GM19025 (cell line): ENCODE results near the gene GULP1.

Experiments
- ATAC-seq: cut with Tn5 transposase; IDR thresholded peaks from one replicate; pipeline ENCODE4 v1.9.1; 2021; ENCODE audit warnings: mild to moderate bottlenecking, low read depth, moderate library complexity; ENCODE audit not compliant: unreplicated experiment

The GULP1 gene

DNA sequence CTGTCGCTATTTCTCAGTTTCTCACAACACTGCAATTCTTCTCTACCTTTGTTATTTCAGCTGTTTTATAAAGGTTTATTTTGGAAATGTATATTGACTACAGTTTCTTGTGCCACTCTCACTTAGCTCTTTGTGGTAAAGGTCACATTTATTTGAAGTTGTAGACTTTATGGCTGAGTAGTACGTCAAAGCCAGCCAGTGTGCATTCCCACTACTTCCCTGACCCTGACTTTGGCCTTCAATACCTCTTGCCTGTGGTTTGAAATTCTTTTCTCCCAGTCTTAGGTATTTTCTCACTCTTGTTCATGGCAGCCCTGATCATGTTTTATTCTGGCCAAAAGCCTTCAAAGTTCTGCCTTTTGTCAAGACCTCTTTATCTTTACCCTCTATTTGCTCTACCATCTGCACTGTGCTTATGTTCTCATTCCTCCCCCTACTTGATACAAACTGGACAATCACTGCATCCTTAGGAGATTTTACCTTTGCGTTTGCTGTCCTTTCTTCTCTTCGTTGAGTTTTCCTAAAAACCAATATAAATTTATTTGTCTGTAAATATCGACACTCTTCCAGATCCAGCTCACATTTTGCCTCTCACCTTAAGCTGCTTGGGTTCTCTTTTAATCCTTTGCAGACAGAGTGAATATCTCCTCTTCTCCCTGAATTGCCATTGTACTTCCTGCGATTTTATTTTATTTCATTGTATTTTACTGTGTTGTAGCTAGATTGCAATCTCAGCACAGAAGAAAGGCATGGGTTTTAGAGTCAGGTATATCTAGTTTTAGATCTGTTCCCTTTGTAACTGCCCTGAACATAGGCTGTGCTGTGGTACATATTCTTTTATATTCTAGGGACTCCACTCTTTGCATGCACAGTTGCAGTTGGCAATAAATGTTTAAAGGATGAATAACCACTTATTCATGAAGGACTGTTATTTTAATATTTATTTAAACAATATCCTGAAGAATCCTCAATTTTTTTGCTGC lies 31.2 kb downstream of the GULP1 start:
- ATAC-seq = no peak

DNA sequence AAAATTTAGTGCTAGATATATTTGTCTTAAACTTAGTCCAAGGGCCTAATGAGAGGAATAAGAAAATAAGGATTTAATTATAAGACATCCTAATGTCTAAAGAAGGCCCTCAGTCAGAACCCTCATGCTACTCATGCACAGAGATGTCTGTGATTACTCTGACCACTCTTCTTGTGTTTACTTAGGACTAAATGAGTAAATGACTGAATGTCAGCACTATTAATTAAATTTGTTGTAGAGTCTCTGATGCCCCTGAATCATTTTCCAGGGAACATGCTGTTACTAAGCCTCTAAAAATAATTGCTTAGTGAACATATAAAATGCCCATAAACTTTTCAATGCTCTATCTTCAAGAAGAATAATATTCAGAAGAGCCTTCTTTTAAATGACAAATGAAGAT lies 32.4 kb downstream of the GULP1 start:
- no peak for ATAC-seq

GRCh38 chr2:188326290-188326668 lies 34.6 kb downstream of the GULP1 start:
- ATAC-seq = no peak

GRCh38 chr2:188326669-188327301 lies 35.1 kb downstream of the GULP1 start:
- ATAC-seq = no peak

GRCh38 chr2:188327518-188328213 lies 36.0 kb downstream of the GULP1 start:
- ATAC-seq = no peak

- no peak for ATAC-seq
Measured at GRCh38 chr2:188328419-188328818, 36.7 kb downstream of the GULP1 start.

DNA sequence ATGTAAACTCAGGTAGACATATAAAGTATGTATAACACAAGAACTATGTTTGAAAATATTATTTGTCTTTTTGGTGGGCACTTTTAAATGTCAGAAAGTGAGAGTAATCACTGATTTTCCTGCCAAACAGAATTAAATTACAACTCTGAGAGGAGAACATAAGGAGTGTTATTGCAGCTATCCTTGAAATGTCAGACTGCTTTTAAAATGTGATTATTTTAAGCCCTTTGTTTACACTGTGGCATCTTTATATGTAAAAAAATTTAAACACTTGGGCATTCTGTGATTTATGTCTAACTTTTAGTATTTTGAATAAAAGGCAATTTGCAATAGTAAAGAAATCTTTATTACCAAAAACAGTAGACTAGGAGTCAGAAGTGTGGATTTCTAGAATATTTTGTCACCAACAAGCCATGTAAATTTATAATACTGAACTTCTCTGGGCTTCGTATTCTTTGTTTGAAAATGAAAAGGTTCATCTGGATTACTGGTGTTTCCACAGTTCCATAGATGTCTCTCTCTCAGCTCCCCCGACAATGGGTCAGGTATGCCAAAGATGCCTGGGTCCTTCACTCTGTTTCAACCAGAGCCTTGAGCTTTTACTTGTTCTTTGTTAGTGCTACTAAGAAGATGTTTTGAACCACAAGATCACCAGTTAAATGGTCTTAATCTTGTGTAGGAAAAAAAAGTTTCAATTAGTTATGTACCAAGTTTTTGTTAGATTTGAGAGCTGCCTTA lies 38.8 kb downstream of the GULP1 start:
- ATAC-seq = no peak

- no peak for ATAC-seq
Measured at GRCh38 chr2:188332619-188333018, 40.9 kb downstream of the GULP1 start.

- no peak for ATAC-seq
Measured at GRCh38 chr2:188333751-188334524, 42.3 kb downstream of the GULP1 start.

DNA sequence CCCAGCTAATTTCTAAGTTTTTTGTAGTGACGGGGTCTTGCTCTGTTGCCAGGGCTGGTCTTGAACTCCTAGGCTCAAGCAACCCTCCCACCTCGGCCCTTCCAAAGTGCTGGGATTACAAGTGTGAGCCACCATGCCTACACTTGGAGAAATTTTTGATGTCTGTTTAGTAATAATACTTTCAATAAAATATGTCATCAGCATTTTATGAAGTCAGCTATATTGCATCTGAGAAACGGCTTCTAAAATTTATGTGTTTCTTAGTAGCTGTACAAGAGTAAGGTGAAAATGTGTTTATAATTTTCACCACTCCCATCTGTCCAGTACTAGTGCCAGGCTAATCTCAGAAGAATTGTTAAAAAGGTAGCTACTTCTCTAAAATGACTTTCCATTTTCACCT lies 46.8 kb downstream of the GULP1 start:
- ATAC-seq = no peak

- no peak for ATAC-seq
Measured at GRCh38 chr2:188340257-188340656, 48.6 kb downstream of the GULP1 start.

GRCh38 chr2:188345020-188345419 lies 53.3 kb downstream of the GULP1 start:
- no peak for ATAC-seq

DNA sequence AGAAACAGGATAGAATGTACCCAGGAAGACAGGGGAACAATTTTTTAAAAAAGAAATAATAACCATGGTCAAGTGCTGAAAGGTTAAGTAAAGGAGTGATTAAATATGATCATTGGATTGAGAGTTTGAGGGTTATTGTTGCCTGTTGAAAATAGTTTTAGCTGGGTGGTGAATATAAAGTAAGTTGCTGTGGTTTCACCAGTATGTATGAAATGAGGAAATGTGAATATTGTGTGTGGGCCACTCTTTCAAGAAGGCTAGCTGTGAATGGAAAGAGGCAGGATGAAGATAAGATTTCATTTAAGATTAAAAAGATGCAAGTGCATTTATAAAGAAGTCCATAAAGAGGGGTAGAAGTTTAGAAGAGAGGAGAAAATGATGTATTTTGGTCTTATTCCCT lies 53.8 kb downstream of the GULP1 start:
- ATAC-seq = no peak

DNA sequence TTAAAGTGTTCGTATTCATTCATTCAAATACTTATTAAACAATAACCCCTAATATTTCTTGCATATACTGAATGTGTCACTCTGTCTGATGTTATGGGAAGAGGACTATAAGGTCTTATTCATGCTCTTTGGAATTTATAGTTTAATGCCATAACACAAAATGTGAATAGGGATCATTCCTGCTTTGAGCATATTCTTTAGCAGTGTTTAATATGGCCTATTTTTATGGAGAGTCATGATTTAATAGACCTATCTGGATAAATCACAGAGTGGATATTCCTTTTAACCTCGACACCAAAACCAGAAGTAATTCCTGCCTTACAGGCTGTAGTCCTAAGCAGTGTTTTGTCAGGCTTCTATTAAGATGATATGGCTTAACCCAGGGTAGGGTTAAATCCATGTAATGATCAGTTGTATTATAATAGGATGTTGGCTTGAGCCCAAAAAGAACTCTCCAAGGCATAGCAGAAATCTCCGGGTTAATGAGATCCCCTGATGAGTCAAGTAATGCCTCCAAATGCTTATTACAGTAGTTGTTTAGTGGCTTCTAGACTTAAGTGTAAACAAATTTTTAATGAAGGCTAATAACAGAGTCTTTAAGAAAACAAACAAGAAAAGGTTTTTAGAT lies 54.3 kb downstream of the GULP1 start:
- ATAC-seq = no peak

DNA sequence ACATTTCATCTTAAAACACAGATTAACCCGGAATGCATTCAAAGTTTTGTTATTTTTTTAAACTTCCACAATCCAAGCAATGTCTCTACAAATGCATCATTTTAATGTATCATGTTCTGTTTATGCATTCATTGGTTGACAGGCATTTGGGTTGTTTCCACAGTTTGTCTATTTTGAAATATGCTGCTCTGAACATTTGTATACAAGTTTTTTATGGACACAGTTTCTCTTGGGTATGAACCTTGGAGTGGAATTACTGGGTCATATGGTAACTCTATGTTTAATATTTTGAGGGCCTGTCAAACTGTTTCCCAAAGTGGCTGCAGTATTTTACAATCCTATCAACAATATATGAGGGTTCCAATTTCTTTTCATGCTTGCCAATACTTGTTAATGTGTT lies 57.3 kb downstream of the GULP1 start:
- no peak for ATAC-seq

DNA sequence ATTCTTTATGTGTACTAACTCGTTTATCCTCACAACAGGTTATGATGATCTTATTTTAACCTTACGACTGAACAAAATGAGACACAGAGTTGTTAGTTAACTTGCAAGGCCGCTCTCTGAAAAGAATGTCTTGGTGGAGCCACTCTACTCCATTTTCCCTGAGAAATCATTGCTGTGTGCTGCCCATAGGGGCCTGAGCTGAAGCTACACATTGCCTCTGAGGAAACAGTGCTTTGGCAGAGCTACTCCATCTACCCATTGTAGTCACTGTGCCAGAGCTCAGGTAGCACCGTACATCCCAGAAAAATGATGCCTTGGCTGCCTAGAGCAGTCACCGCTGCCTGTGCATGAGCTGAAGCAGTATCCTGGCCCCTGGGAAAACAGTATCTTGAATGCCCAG lies 61.6 kb downstream of the GULP1 start:
- ATAC-seq = no peak

DNA sequence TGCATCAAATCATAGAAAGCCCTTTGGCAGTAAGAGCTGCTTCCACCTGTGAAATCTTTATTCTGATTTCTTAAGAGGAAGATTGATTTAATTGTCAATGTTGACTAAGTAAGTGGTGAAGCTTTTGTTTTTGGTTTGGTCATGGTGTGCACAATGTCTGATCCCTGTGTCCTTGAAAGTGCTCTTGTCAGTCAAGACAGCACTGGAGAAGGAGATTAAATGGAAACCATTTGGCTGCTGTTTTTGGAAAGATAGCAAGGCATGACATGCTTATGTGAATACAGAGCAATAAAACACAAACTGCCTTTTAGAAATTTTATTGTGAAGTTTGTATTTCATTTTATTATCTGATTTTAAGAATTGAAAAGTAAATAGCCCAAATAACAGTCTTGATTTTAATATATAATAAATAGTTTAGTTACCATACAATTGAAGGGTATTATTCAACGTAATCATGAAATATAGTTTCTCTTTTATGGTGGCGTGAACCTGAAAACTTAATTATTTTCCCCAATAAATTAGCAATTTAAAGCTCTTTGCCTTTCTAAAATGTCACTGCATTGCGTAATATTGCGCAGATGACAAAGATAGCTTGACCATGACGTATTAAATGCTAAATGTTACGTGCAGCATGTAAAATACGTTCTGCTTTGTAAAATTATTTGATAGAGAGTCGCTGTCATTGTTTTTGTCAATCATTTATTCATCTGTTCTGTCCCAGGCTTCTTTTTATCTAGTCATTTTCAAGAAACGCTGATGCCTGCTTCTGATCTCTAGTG lies 69.0 kb downstream of the GULP1 start:
- ATAC-seq = no peak

GRCh38 chr2:188364033-188364630 lies 72.5 kb downstream of the GULP1 start:
- no peak for ATAC-seq
